Lower leg skin (tissue), 3 donors: ENCODE measurements around the gene SLIT3.

Experiments used
- POLR2A ChIP-seq, 2 donors: fragments of 450-650 bp; IDR thresholded peaks; one replicate each; pipeline ENCODE4 v1.6.1; 2016 to 2017; ENCODE audit warnings: antibody characterized with exemption in 2 of 2, mild to moderate bottlenecking in 1 of 2, moderate library complexity in 1 of 2
- TF ChIP-seq, protein P1 (sequence below), 3 donors: fragments of 450-650 bp; IDR thresholded peaks; one replicate each; pipeline ENCODE4 v1.5.1; 2016; ENCODE audit warnings: antibody characterized with exemption in 3 of 3, mild to moderate bottlenecking in 3 of 3, moderate library complexity in 2 of 3

DNA sequence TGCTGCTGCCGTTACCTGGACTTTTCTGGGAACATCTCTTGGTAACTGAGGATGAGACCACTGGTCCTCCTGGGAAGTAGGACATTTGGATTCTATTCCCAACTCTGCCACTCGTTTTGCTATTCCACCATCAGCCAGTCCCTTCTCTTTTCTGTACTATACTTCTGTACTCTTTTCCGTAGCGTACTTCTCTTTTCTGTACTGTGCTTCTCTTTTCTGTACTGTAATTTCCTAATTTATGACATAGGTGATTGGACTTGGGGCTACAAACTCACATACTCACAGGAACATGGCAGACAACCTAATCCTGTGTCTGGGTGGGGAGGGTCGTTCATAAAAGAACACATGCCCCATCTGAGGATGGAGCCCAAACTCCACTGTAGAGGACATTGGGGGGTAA is 386.4 kb downstream of the SLIT3 start:
- TF ChIP-seq, protein P1, sequence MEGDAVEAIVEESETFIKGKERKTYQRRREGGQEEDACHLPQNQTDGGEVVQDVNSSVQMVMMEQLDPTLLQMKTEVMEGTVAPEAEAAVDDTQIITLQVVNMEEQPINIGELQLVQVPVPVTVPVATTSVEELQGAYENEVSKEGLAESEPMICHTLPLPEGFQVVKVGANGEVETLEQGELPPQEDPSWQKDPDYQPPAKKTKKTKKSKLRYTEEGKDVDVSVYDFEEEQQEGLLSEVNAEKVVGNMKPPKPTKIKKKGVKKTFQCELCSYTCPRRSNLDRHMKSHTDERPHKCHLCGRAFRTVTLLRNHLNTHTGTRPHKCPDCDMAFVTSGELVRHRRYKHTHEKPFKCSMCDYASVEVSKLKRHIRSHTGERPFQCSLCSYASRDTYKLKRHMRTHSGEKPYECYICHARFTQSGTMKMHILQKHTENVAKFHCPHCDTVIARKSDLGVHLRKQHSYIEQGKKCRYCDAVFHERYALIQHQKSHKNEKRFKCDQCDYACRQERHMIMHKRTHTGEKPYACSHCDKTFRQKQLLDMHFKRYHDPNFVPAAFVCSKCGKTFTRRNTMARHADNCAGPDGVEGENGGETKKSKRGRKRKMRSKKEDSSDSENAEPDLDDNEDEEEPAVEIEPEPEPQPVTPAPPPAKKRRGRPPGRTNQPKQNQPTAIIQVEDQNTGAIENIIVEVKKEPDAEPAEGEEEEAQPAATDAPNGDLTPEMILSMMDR (IDR thresholded peaks at IDR 0.05), result no peak
- TF ChIP-seq POLR2A (IDR thresholded peaks at IDR 0.05), result no peak
